GM19324 (cell line): ENCODE measurements around the gene PLCL1.

ENCODE experiments used
- ATAC-seq: cut with Tn5 transposase; IDR thresholded peaks from one replicate; pipeline ENCODE4 v1.9.1; 2021; ENCODE audit warnings: mild to moderate bottlenecking, moderate library complexity; ENCODE audit not compliant: unreplicated experiment, low FRiP score

PLCL1 gene

DNA sequence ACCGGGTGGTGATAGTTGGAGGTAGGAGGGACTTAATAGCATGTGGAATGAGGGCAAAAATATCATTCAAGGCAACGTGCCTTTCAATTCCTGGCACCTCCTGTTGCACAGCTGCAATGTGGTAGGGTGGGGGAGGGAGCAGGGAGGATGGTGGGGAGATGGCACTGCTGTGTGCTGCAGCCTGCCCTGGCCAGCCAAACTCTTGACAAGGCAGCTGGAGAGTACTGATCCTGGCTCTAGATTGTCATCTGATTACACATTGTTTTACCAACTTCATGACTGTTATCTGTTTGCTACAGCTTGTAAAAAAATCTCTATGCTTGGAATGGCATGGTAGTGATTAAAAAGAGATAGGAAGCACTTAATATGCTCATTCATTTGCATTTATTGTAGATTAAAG lies 47.7 kb downstream of the PLCL1 start:
- ATAC-seq: no peak

GRCh38 chr2:197853549-197853948 lies 49.2 kb downstream of the PLCL1 start:
- ATAC-seq: no peak

DNA sequence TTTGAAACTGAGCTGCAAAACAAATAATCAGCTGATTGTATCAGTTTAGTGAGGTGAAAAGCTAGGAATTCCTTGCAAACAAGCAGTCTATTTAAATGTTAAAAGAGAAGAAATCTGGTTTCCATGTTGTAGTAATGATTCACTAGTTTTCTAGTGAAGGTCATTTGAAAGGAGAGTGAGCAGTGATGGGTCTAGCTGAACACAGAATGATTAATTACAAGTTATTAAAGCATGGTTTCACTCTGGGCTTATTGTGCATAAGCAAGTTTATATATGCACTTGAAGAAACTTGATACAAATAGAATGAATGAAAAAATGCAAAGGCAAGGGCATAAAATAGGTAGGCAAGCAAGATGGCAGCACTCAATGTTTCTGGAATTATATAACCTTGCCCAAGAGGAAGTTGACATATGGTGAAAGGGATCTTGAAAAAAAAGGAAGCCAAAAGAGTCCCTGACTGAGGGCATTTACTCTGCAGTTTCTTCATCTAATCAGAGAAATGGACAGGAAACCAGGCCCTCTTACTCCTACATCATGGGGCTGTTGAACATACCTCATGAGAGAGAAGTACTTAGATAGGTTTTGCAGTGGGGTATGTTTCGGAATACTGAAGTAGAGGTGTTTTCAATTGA lies 53.2 kb downstream of the PLCL1 start:
- no peak for ATAC-seq

GRCh38 chr2:197858607-197859140 lies 54.3 kb downstream of the PLCL1 start:
- no peak for ATAC-seq

- no peak for ATAC-seq
These were observed 58.0 kb downstream of the PLCL1 start for GRCh38 chr2:197862246-197862955.

DNA sequence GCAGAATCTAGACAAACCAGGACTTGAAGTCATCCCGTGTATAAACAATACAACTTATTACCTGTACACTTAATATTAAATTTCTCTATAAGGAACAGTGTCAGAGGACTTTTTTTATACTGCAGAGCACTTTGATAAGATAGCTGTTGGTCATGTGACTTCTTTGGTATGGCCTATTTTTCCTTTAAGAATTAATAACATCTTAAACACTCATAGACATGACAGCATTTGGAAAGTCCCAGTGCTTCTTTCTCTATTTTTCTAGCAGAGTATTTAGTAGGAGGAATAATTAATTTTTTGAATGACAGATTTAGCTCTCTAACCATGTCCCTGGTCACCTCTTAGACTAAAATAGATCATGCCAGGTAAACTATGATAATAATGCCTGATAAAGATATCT lies 59.4 kb downstream of the PLCL1 start:
- ATAC-seq: no peak

DNA sequence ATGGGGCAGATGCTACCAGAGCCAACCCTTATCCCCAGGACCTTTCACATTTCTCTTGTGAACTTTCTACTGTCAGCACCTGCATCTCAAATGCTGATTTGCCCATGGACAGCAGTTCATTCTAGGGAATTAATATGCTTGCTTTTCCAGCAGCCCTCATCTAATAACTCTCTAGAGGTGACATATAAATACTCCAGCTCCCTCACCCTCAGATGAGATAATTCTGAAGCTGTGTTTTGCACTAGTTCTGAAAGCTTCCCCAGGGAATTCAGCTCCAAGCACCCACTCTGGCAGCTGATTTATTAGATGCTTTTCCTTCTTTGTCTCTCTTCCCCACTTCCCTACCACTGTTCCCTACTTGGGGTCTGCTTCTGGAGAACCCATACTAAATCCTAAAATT lies 62.1 kb downstream of the PLCL1 start:
- ATAC-seq: no peak

- no peak for ATAC-seq
These were observed 62.6 kb downstream of the PLCL1 start for GRCh38 chr2:197867033-197867432.

- no peak for ATAC-seq
These were observed 63.2 kb downstream of the PLCL1 start for GRCh38 chr2:197867624-197868023.

GRCh38 chr2:197868206-197868605 lies 63.8 kb downstream of the PLCL1 start:
- no peak for ATAC-seq

DNA sequence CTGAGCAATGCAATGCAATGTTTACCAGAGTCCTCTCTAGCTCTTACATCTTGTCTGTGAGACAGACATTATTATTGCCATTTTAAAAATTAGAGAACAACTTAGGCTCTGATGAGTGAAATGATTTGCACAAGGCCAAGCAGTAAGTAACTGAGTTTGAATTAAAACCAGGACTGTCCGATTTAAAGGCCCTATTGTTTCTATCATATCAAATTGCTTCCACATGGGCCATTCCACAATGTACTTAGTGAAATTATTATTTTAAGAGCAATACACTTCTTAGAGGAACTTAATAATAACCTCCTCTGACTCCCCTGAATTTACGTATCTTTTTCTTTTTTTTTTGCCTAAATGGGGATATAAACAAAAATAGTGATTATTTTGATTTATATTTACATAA lies 64.6 kb downstream of the PLCL1 start:
- no peak for ATAC-seq

DNA sequence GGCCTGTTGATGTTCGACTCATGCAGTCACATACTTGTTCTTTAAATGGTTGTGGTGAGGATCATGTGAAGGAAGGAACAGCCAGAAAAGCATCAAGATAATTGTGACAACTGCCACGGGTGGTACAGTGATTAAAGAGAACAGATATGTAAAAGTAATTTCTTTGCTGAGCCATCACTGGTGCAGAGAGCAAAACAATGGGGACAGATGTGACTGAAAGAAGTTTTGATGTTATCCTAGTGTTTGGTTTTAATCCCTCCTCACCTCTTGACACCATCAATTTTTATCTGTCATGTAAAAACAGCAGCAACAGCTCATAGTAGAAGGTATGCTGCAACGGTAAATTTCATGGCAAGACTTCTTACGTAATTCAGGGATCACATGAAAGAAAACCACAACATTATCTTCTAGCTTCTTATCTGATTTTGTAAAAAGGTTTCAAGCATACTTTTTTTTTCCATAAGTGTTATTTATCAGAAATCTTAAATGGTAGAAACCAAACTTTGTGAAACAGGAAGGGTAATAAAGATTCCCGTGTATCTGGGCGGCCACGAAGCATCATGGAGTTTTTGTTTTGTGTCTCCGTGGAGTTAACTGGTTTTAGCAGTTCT lies 65.2 kb downstream of the PLCL1 start:
- ATAC-seq: no peak

DNA sequence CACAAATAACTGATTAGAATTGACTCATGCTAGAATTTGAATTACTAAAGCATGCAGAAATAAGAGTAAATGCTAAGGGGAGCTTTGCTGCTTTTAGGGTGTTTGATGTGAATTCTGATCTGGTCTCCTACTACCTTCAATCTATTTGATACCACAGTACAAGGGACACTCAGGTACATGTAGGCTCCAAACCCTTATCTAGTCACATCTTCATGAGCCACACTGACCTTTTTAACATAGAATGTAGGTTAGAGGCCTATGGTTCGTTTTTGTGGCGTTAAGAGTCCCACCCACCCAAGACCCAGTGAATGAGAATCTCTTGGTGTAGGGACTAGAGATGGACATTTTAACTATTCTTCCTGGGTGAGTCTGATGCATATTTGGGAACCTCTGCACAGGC lies 65.7 kb downstream of the PLCL1 start:
- ATAC-seq: no peak

GRCh38 chr2:197871780-197872456 lies 67.5 kb downstream of the PLCL1 start:
- ATAC-seq: no peak

DNA sequence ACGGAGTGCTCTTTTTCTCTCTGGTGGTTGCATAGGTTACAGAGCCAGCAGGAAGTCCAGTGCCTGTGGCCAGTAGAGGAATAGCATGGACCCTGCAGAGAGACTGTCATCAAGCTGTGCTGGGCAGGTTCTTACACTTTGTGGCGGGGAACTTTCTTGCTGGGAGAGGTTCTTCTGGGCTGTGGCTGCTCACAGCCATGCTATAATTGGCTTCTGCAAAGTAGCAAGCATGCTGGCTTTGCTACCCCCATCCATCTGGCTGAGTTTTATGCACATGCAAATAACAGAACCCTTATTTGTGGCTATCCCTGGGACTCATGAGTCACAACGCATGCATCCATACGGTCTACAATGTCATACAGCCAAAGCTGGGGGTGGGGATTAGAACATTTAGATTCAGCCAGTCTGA lies 68.9 kb downstream of the PLCL1 start:
- no peak for ATAC-seq

- no peak for ATAC-seq
These were observed 71.4 kb downstream of the PLCL1 start for GRCh38 chr2:197875763-197876162.

- ATAC-seq: no peak
These were observed 72.1 kb downstream of the PLCL1 start for GRCh38 chr2:197876524-197876923.

- no peak for ATAC-seq
These were observed 72.6 kb downstream of the PLCL1 start for GRCh38 chr2:197877038-197877437.

DNA sequence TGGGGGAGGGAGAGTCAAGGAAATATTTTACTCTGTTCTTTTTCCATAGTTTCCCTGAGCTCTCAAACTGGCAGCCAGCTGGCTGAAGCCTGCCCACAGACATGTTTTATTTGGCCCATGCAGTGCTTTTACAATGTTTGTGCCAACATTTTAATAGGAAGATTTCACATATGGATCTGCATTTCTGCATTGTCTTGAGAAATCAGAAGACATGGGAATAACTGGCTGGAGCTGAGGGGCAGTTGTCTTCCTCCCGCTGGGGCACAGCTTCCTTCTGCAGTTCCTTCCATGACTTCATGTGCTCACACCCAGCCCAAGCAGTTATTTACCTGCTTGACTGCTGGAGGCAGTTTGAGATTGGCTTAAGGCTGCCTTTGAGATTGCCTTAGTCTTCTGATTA lies 74.4 kb downstream of the PLCL1 start:
- ATAC-seq: no peak

- no peak for ATAC-seq
These were observed 75.5 kb downstream of the PLCL1 start for GRCh38 chr2:197879812-197880408.
